IPS-NIHi11 (cell line): ENCODE measurements around the gene ATAD3C.

Experiments used
- DNase-seq: peaks from one replicate; pipeline ENCODE4 v3.0.0; 2012; ENCODE audit warnings: mixed read lengths, low spot score

ATAD3C gene

DNA sequence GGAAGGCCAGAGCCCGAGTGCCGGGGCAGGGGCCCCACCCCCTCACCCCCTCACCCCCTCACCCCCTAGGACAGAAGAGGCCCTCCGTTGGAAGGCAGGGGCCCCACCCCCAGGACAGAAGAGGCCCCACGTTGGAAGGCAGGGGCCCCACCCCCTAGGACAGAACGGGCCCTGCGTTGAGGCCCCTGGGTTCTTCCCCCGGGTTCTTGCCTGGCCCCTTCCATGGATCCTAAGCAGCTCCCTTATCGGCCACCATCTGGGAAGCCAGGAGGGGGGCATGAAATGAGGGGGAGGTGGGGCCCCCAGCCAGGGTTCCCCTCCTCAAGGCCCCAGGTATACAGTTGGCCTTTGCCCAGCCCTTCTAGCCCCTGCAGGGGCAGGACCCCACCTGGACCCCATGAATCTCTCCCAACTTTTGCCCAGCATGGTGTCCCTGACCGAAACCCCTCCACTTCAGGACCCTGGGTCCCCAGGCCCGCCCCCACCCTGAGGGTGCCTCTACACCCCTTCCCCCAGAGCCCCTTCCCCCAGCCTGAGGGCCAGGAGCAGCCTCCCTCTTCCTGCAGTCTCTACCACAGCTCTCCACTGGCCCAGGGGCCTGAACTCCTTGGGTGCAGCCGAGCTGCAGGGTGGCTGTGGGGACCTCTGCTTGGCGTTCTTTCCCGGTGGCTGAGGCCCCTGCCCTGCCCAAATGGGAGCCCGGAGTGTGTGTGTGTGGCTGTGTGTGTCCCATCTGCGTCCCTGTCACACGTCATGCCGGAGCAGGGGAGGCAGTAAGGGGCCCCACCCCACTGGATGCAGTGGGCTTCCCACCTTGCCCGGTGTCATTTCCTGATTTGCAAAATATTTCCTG lies 18.3 kb upstream of the ATAD3C start:
- DNase-seq = peak; percentile 6

- DNase-seq = peak; percentile 37
Measured at GRCh38 chr1:1431845-1432273, 17.6 kb upstream of the ATAD3C start.

GRCh38 chr1:1432274-1432950 lies 17.1 kb upstream of the ATAD3C start:
- DNase-seq = peak; percentile 8

GRCh38 chr1:1432951-1433803 lies 16.3 kb upstream of the ATAD3C start:
- peak; percentile 84 for DNase-seq

- peak; percentile 35 for DNase-seq
Measured at GRCh38 chr1:1433804-1434130, 15.7 kb upstream of the ATAD3C start.

- peak; percentile 69 for DNase-seq
Measured at GRCh38 chr1:1434131-1434823, 15.2 kb upstream of the ATAD3C start.

DNA sequence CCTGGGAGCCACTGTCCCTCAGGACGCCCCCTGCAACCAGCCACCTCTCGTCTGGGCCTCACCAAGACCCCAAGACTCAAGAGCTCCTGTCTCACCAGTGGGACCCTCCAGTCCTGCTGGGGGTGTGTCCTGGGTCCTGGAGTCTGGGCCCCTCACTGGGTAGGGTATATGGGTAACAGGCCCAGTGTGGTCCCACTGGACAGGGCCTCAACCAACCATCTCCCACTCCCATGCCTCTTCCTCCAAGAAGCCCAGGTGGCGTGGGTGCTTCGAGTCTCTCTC lies 14.7 kb upstream of the ATAD3C start:
- DNase-seq = no peak

DNA sequence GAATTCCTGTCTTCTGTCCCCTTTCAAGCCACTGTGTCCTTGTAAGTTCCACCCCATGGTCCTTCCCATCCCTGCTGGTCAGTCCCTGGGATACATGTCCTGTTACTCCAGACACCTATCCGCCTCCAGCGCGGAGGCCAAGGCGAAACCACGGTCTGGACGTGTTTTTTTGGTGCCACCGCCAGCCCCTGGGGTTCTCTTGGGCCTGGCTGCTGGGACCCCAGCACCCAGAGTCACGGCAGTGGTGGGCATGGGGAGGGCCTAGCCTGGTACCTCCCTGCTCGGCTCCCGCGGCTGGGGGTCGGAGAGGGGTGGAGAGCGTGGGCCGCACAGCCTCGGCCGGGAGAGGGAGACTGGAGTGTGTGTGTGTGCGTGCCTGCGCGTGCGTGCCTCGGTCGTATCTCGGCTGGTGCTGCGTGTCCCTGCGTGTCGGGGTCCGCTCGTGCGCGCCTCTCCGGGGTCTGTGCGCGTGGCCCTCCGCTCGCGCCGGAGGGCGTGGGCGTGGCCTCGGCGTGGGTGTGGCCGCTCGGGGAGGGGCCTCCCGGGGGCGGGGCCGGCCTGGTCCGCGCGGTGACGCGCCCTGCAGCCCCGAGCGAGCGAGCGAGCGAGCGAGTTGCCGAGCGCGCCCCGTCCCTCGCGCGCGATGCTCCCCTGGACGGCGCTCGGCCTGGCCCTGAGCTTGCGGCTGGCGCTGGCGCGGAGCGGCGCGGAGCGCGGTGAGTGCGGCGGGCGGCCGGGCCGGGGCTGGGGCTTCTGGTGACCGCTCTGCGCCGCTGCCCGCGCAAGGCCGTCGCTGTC lies 14.2 kb upstream of the ATAD3C start, which contains the start of gene VWA1:
Gene VWA1 (plus strand): TSS at position 585 of the 798 bp plus-strand sequence. CDS start 59 bp downstream, at position 644.
- peak; percentile 95 for DNase-seq

DNA sequence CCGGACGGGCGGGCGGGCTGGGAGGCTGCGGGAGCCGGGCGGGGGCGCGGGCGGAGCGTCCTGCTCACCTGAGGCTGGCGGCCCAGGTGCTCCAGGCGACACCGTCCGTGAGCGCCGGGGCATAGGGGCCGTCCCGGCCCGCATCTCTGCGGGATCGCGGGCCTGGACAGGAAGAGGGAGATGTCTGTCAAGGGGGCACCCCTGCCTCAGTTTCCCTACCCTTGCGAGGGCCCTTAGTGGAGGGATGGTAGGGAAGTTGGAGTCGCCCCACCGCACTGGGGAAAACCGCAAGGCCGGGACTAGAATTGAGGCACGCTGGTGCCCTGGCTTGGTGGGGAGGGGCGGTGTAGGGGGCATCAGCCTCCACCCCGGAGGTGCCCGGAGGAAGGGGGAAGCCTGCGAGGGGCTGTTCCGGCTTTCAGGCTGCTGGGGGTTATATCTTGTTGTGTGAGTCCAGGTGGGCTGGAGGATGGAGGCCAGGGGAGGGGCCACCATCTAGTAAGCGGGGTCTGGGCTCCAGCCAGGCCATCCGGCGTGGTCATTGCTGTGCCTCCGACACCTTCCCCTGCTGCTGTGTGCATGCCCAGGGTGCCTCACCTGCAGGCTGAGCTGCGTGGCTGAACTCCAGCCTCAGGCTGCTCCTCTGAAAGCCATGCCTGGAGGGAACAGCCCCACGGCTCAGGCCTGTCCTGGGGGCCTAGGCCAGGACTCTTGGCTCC lies 13.4 kb upstream of the ATAD3C start:
- DNase-seq = peak; percentile 10

GRCh38 chr1:1436630-1437032 lies 12.9 kb upstream of the ATAD3C start:
- DNase-seq = no peak

DNA sequence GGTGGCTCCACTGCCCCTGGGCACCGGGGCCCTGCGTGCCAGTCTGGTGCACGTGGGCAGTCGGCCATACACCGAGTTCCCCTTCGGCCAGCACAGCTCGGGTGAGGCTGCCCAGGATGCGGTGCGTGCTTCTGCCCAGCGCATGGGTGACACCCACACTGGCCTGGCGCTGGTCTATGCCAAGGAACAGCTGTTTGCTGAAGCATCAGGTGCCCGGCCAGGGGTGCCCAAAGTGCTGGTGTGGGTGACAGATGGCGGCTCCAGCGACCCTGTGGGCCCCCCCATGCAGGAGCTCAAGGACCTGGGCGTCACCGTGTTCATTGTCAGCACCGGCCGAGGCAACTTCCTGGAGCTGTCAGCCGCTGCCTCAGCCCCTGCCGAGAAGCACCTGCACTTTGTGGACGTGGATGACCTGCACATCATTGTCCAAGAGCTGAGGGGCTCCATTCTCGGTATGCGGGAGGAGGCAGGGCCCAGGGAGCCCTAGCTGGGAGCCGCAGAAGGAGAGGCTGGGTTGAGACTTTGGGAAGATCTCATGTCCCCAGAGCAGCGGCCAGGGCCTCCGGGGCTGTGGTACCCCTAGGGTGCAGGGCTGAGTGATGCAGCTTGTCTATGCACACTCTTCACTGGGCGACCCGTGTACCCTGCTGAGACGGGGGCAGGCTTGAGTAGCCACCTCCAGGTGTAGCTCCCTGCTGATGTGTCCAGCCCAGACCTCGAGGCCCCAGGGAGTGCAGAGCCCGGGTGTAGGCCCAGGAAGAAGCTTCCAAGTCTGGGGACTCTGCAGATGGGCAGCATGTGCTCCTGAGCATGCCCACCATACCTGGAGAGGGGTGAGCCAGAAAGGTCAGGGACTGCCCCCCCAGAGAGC lies 12.2 kb upstream of the ATAD3C start:
- DNase-seq = no peak

DNA sequence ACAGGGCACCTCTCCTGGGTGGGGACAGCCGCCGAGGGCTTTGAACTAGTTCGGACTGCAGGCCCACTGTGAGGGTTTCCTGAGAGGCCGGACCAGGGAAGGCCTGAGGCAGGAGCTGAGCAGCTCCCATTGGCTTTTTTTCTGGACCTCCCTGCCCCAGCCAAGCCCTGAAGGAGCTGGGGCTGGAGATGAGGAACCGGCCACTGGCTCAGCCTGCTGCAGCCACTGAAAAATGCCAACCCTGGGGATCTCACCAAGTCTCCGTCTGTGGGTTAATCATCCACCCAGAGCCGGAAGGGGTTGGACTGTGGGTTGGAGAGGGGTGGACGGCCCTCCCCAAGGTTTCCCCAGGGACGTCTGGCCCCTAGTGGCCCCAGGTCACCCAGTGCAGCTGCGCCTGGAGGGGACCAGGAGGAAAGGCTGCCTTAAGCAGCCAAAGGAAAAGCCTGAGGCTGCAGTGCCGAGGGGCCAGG lies 11.5 kb upstream of the ATAD3C start:
- DNase-seq = no peak

- no peak for DNase-seq
Measured at GRCh38 chr1:1438531-1439381, 10.7 kb upstream of the ATAD3C start.

- DNase-seq = no peak
Measured at GRCh38 chr1:1439546-1440261, 9.8 kb upstream of the ATAD3C start.

GRCh38 chr1:1440262-1441001 lies 9.1 kb upstream of the ATAD3C start:
- DNase-seq = no peak

DNA sequence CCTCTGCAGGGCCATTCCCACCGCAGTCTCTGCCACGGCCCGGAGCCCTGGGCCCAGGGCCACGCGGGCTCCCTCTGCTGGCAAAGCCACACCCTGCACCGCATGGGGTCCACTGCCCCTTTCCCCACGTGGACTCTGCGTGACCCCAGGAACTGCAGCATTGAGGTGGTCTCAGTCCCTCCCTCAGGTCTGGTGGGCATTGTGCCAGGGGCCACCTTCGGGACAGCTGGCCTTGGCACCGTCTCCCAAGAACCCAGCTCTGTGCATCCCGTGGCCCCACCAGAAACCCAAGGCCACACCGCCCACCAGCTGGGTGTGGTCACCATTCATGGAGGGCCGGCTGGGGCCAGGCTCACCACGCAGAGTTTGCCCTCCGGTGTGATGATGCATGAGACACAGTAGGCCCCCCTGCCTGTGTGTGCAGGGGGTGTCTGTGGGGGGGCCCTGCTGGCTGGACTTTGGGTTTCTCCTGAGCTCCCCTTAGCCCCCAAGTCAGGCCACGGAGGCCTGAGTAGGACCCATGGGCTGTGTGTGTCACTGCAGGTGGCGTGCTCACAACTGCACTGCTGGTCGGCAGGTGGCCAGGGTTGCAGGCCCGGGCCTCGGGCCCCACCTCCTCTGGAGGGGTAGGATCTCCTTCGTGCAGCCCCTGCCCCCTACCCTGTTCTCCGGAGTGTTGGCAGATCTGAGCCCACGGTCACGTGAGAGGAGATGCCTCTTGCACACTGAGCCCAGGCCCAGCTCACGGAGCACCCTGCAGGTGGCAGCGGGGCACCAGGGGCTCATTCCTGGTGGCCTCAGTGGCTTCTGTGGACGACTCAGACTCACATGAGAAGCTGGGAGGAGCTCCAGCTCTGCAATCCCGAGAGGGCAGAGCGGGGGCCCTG lies 8.2 kb upstream of the ATAD3C start:
- peak; percentile 92 for DNase-seq
